Retinal pigment epithelial cell (primary cell): ENCODE results near the gene KHK.

Experiments used
- DNase-seq: peaks from one replicate; pipeline ENCODE4 v3.0.0-alpha.2; 2010; ENCODE audit warnings: low read depth
- H3K4me3 ChIP-seq: 2 replicates; pipeline ENCODE4 v1.5.1; 2011; ENCODE audit warnings: mild to moderate bottlenecking, low read length, control low read depth, moderate library complexity
- CTCF ChIP-seq: conservative IDR thresholded peaks from 2 replicates; pipeline ENCODE4 v1.5.1; 2011; ENCODE audit warnings: low read depth, low read length, control low read depth, inconsistent platforms

Gene KHK

GRCh38 chr2:27060323-27060722 is 26.2 kb upstream of the KHK start:
- TF ChIP-seq CTCF = no peak
- no peak for DNase-seq
- H3K4me3 ChIP-seq = no peak overlapping the region

GRCh38 chr2:27065128-27065527 is 21.4 kb upstream of the KHK start:
- TF ChIP-seq CTCF = no peak
- H3K4me3 ChIP-seq = no peak overlapping the region
- no peak for DNase-seq

- H3K4me3 ChIP-seq = no peak overlapping the region
- no peak for TF ChIP-seq CTCF
- DNase-seq = no peak
Measured at GRCh38 chr2:27067385-27067784, 19.2 kb upstream of the KHK start.

- H3K4me3 ChIP-seq = no peak overlapping the region
Measured at GRCh38 chr2:27069436-27069835, 17.1 kb upstream of the KHK start.

GRCh38 chr2:27069961-27070618 is 16.5 kb upstream of the KHK start:
- DNase-seq = no peak
- peak overlapping the region; percentile 94 for H3K4me3 ChIP-seq
- no peak for TF ChIP-seq CTCF

More at GRCh38 chr2:27069436-27069835, 17.1 kb upstream of the KHK start:
- no peak for TF ChIP-seq CTCF
- DNase-seq = no peak

GRCh38 chr2:27070653-27071276 is 15.8 kb upstream of the KHK start:
- peak overlapping the region; percentile 94 for H3K4me3 ChIP-seq
- TF ChIP-seq CTCF = no peak
- no peak for DNase-seq
